ENCODE measurements around the gene SERPINA1.
"Not testable (repeated sequence)": the region's sequence is repeated elsewhere in the genome, so short reads cannot be mapped to it uniquely, and the experiment has no call there.

SERPINA1 gene

DNA sequence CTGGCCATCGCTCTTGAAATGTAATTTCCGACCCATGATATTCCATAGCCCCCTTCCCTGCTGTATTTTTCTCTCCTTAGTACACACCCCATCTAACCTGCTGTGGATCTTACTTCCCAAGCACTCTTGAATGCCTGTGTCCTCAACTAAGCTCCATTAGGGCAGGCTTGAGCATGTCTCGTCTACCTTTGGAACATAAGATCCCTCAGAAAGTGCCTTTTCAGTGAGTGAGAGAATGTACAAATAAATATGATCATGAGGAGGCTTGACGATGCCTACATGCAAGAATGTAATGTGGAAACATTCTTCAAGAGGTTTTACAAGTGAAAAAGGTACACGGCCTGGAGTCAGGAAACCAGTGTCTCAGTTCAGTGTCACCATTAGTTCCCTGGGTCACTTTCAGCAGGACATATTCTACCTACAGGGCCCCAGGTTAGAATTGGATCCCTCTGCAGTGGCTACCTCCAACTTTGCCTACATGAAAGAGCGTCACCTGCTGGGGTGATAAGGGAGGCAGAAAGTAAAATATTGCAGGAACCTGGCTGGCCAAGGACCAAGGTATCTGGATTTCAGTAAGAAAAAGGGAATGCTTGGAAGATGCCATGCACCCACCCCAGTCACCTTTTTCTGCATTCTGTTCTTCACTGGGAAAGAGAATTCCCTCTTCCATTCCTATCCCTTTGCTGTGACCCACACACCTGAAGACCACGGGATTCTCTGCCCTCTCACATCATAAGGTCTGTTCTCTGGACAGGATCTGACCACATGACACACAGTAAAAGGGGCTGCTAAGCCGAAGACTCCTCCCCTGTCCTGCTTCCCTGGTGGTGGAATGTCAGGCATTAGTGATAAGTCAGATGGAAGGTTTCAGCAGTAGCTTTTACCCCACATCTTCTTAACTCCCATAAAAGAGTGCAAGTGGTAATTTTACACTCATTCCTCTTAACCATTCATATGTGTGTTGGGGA, 24.6 kb upstream of the SERPINA1 start:
- Histone ChIP-seq H3K27me3 (ENCODE audit: insufficient read depth, low read depth) (no peaks in the 10 kb centered on the region), H3K79me2 (ENCODE audit: insufficient read depth, low read depth) (no peaks in the 10 kb centered on the region), H3K9ac (no peak overlapping the region), H2AFZ (ENCODE audit: low read depth) (no peak overlapping the region), H3K4me2 (no peak overlapping the region), H3K4me3 (IDR thresholded peaks at IDR 0.05; ENCODE audit: insufficient read depth, low read depth, low read length) (no peak overlapping the region), H3K27ac (no peak overlapping the region), H4K20me1 (ENCODE audit: insufficient read depth) (no peaks in the 10 kb centered on the region), H3K36me3 (ENCODE audit: insufficient read depth) (no peaks in the 10 kb centered on the region), H3K4me1 (ENCODE audit: low read depth, poor library complexity, severe bottlenecking) (no peaks in the 10 kb centered on the region)
- TF ChIP-seq, protein P1, sequence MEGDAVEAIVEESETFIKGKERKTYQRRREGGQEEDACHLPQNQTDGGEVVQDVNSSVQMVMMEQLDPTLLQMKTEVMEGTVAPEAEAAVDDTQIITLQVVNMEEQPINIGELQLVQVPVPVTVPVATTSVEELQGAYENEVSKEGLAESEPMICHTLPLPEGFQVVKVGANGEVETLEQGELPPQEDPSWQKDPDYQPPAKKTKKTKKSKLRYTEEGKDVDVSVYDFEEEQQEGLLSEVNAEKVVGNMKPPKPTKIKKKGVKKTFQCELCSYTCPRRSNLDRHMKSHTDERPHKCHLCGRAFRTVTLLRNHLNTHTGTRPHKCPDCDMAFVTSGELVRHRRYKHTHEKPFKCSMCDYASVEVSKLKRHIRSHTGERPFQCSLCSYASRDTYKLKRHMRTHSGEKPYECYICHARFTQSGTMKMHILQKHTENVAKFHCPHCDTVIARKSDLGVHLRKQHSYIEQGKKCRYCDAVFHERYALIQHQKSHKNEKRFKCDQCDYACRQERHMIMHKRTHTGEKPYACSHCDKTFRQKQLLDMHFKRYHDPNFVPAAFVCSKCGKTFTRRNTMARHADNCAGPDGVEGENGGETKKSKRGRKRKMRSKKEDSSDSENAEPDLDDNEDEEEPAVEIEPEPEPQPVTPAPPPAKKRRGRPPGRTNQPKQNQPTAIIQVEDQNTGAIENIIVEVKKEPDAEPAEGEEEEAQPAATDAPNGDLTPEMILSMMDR (conservative IDR thresholded peaks at IDR 0.05; ENCODE audit: low read depth, low read length), result no peak

DNA sequence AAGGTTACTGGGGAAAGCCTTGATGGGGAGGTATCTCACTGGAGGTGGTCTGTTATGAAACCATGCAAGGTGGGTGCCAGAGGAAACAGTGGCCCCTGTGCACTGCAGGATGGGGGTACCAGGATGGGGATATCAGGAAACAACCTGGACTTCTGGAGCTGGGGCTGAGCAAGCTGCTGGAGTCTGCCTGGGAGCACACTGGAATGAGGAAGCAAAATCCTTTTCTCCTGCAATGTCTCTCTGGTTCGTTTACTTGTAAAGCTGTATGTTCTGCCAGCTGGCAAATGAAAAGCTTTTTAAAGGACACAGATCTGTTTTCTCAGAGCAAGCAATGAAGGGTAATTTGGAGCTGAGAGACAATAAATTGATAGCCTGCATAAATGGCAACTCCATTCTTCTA, 23.2 kb upstream of the SERPINA1 start:
- Histone ChIP-seq H3K4me2 (no peak overlapping the region), H4K20me1 (ENCODE audit: insufficient read depth) (no peaks in the 10 kb centered on the region), H2AFZ (ENCODE audit: low read depth) (no peak overlapping the region), H3K4me1 (ENCODE audit: low read depth, poor library complexity, severe bottlenecking) (no peaks in the 10 kb centered on the region), H3K36me3 (ENCODE audit: insufficient read depth) (no peaks in the 10 kb centered on the region), H3K9ac (no peak overlapping the region), H3K4me3 (IDR thresholded peaks at IDR 0.05; ENCODE audit: insufficient read depth, low read depth, low read length) (no peak overlapping the region), H3K27ac (no peak overlapping the region), H3K79me2 (ENCODE audit: insufficient read depth, low read depth) (no peaks in the 10 kb centered on the region), H3K27me3 (ENCODE audit: insufficient read depth, low read depth) (no peaks in the 10 kb centered on the region)
- TF ChIP-seq, protein P1 (conservative IDR thresholded peaks at IDR 0.05; ENCODE audit: low read depth, low read length), result no peak

DNA sequence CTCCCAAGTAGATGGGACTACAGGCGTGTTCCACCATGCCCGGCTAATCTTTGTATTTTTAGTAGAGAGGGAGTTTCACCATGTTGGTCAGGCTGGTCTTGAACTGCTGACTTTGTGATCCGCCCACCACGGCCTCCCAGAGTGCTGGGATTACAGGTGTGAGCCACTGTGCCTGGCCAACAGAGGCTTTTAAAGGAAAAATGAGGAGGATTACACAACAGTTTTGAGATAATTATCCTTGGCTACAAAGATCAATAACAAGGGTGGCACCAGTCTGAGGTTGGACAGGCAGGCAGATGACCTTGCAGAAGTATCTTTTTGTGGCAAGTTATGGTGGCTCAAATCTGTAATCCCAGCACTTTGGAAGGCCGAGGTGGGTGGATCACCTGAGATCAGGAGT, 21.0 kb upstream of the SERPINA1 start:
- H3K4me1 ChIP-seq (ENCODE audit: low read depth, poor library complexity, severe bottlenecking), result not testable (repeated sequence)

DNA sequence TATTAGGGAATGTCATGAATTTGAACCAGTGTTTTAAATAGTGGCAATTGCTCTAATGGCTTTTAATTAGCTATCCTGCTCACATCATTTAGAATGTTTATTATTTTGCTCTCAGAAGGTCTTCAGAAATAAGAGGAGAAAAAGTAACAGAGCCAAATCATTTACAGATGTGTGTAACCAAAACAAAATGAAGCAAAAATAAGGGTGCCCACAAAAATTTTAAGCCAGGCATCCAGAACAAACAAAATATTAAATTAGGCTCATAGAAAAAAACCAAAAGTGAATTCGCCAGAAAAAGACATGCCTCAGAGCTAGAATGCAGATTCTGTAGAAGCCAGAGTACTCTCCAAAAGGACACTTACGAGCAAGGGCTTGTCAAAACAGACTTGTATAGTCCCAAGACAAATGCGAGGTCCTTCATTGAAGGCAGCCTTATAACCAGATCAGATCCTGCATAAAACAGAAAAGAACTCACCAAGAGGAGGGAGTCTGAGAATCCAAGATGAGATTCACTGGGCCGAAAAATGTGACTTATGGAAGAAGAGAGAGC, 20.2 kb upstream of the SERPINA1 start:
- no peak overlapping the region for H3K4me2 ChIP-seq
- H4K20me1 ChIP-seq (ENCODE audit: insufficient read depth), result no peaks in the 10 kb centered on the region
- H3K9ac ChIP-seq, result no peak overlapping the region
- no peaks in the 10 kb centered on the region for H3K79me2 ChIP-seq (ENCODE audit: insufficient read depth, low read depth)
- H3K27ac ChIP-seq, result no peak overlapping the region
- H3K4me3 ChIP-seq (IDR thresholded peaks at IDR 0.05; ENCODE audit: insufficient read depth, low read depth, low read length), result no peak overlapping the region
- H2AFZ ChIP-seq (ENCODE audit: low read depth), result no peak overlapping the region
- TF ChIP-seq, protein P1 (conservative IDR thresholded peaks at IDR 0.05; ENCODE audit: low read depth, low read length), result no peak
- no peaks in the 10 kb centered on the region for H3K4me1 ChIP-seq (ENCODE audit: low read depth, poor library complexity, severe bottlenecking)
- H3K27me3 ChIP-seq (ENCODE audit: insufficient read depth, low read depth), result no peaks in the 10 kb centered on the region
- no peaks in the 10 kb centered on the region for H3K36me3 ChIP-seq (ENCODE audit: insufficient read depth)

More for the DNA sequence above, 21.0 kb upstream of the SERPINA1 start:
- H3K27me3 ChIP-seq (ENCODE audit: insufficient read depth, low read depth); H2AFZ ChIP-seq (ENCODE audit: low read depth); H3K4me2 ChIP-seq; H4K20me1 ChIP-seq (ENCODE audit: insufficient read depth); H3K9ac ChIP-seq; H3K27ac ChIP-seq; H3K79me2 ChIP-seq (ENCODE audit: insufficient read depth, low read depth); H3K36me3 ChIP-seq (ENCODE audit: insufficient read depth); H3K4me3 ChIP-seq (IDR thresholded peaks at IDR 0.05; ENCODE audit: insufficient read depth, low read depth, low read length): not testable (repeated sequence)

DNA sequence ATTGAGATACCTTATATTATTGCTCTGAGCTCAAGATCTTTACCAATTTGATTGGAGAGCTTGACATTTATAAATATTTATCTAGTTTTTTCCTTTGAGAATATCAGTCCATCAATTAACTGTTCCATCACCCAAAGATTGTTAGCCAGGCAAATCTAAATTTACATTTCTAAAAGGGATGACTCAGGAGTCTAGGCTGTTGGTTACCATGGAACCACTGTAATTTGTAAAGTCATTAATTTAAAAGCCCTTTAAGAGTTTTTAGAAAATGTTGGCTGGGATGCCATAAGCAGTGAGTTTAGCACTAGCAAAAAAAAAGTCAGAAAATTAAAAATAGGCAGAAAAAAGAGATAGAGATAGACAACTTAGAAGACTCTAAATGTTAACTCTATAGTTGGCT, 19.5 kb upstream of the SERPINA1 start:
- H3K4me3 ChIP-seq (IDR thresholded peaks at IDR 0.05; ENCODE audit: insufficient read depth, low read depth, low read length), result no peak overlapping the region

More for the DNA sequence above, 19.5 kb upstream of the SERPINA1 start:
- Histone ChIP-seq H3K4me2 (no peak overlapping the region), H3K27me3 (ENCODE audit: insufficient read depth, low read depth) (no peaks in the 10 kb centered on the region), H3K27ac (no peak overlapping the region), H2AFZ (ENCODE audit: low read depth) (no peak overlapping the region), H3K79me2 (ENCODE audit: insufficient read depth, low read depth) (no peaks in the 10 kb centered on the region), H3K9ac (no peak overlapping the region), H3K4me1 (ENCODE audit: low read depth, poor library complexity, severe bottlenecking) (no peaks in the 10 kb centered on the region), H3K36me3 (ENCODE audit: insufficient read depth) (no peaks in the 10 kb centered on the region), H4K20me1 (ENCODE audit: insufficient read depth) (no peaks in the 10 kb centered on the region)
- TF ChIP-seq, protein P1 (conservative IDR thresholded peaks at IDR 0.05; ENCODE audit: low read depth, low read length), result no peak
